Fibroblast of lung (primary cell): ENCODE measurements around the gene RSPO1. TPM values are rescaled to one million over a fixed set of nuclear protein-coding genes. Genes with fewer than 3 reads are reported as not detected.

Experiments used
- DNase-seq, 2 donors: peaks; one replicate each; pipeline versions ENCODE4 v3.0.0 to v3.0.0-alpha.2; 2010; ENCODE audit warnings: low read depth in 2 of 2
- H2AFZ ChIP-seq: 2 replicates; pipeline ENCODE4 v1.5.1; 2012; ENCODE audit warnings: low read length, control low read depth, inconsistent platforms
- H3K27ac ChIP-seq: 2 replicates; pipeline ENCODE4 v1.5.1; 2011; ENCODE audit warnings: low read length, control low read depth; ENCODE audit not compliant: insufficient read depth
- H3K27me3 ChIP-seq: 2 replicates; pipeline ENCODE4 v1.5.1; 2011; ENCODE audit warnings: mild to moderate bottlenecking, low read length; ENCODE audit not compliant: control insufficient read depth, insufficient read depth
- H3K36me3 ChIP-seq: 2 replicates; pipeline ENCODE4 v1.5.1; 2011; ENCODE audit warnings: low read length; ENCODE audit not compliant: control insufficient read depth, insufficient read depth
- H3K4me1 ChIP-seq: 2 replicates; pipeline ENCODE4 v1.5.1; 2011; ENCODE audit warnings: low read length; ENCODE audit not compliant: control insufficient read depth, insufficient read depth; ENCODE audit errors: extremely low read depth
- H3K4me2 ChIP-seq: 2 replicates; pipeline ENCODE4 v1.5.1; 2011; ENCODE audit warnings: low read length, control low read depth; ENCODE audit not compliant: insufficient read depth; ENCODE audit errors: extremely low read depth
- H3K4me3 ChIP-seq, 4 experiments: fragments of 200-600 bp in 1 of 4; sonication (generic) in 1 of 4; replicated peaks in 1 of 4; 2 replicates each; pipeline ENCODE4 v1.5.1; 2011 to 2016; ENCODE audit warnings: low read length in 4 of 4, low read depth in 3 of 4, mild to moderate bottlenecking in 3 of 4, control low read depth in 2 of 4, inconsistent platforms in 1 of 4, mixed read lengths in 1 of 4; ENCODE audit not compliant: insufficient read depth in 1 of 4; ENCODE audit errors: control extremely low read depth in 1 of 4
- H3K79me2 ChIP-seq: 2 replicates; pipeline ENCODE4 v1.5.1; 2012; ENCODE audit warnings: mild to moderate bottlenecking, low read length, inconsistent platforms; ENCODE audit not compliant: control insufficient read depth, insufficient read depth
- H3K9ac ChIP-seq: 2 replicates; pipeline ENCODE4 v1.5.1; 2011; ENCODE audit warnings: mild to moderate bottlenecking, low read length, control low read depth; ENCODE audit not compliant: insufficient read depth
- H3K9me3 ChIP-seq: 2 replicates; pipeline ENCODE4 v1.5.1; 2012; ENCODE audit warnings: low read depth, low read length; ENCODE audit not compliant: control insufficient read depth, insufficient read depth
- H4K20me1 ChIP-seq: 2 replicates; pipeline ENCODE4 v1.5.1; 2011; ENCODE audit warnings: low read length; ENCODE audit not compliant: control insufficient read depth, insufficient read depth; ENCODE audit errors: extremely low read depth
- EZH2 ChIP-seq: IDR thresholded peaks from 2 replicates; pipeline ENCODE4 v1.5.1; 2012; ENCODE audit warnings: low read length, control low read depth, mild to moderate bottlenecking; ENCODE audit errors: missing control alignments
- polyA plus RNA-seq, 2 donors: library from polyadenylated mRNA; depleted of rRNA in 1 of 2; stranded (reverse) in 1 of 2; unstranded in 1 of 2; fragments of >200 nt; gene quantifications; 2 replicates each; pipeline ENCODE4 v1.2.1, GENCODE V29; 2011 to 2012; ENCODE audit warnings: missing spikeins in 1 of 2
- total RNA-seq: library from RNA; depleted of rRNA; stranded (reverse); fragments of >200 nt; gene quantifications from 2 replicates; pipeline ENCODE4 v1.2.1, GENCODE V29; 2014
- TF ChIP-seq, protein P1 (sequence below), 2 donors: IDR thresholded peaks in 1 of 2; conservative IDR thresholded peaks in 1 of 2; 1 replicate in 1 of 2; 2 replicates in 1 of 2; pipeline ENCODE4 v1.5.1; 2011 to 2012; ENCODE audit warnings: low read length in 2 of 2, control low read depth in 1 of 2, inconsistent platforms in 1 of 2, low read depth in 1 of 2, mild to moderate bottlenecking in 1 of 2

RSPO1 gene
- total and polyA plus RNA-seq, 2 donors (not counting 1 experiment from before 2014, with no cell fraction given) = 0.15 to 0.50 TPM

DNA sequence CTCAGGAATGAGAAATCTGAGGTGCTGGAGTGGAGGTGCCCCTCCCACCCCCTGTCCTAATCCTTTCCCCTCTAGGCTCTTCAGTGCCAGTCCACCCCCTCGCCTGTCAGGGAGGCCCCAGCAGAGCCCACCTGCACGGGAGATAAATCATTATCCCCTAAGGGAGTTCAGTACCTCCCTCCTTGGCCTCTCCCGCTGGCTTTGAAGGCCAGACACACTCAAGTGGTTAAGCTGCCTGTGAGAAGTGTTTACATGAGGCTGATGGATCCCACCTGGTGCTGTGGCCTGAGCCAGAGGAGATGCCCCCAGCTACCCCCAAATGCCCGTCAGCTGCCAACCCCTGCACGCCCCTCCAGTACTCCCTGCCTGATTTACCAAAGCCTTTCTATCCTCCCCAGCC lies 3.7 kb downstream of the RSPO1 start:
- TF ChIP-seq EZH2 = no peak
- TF ChIP-seq, protein P1, sequence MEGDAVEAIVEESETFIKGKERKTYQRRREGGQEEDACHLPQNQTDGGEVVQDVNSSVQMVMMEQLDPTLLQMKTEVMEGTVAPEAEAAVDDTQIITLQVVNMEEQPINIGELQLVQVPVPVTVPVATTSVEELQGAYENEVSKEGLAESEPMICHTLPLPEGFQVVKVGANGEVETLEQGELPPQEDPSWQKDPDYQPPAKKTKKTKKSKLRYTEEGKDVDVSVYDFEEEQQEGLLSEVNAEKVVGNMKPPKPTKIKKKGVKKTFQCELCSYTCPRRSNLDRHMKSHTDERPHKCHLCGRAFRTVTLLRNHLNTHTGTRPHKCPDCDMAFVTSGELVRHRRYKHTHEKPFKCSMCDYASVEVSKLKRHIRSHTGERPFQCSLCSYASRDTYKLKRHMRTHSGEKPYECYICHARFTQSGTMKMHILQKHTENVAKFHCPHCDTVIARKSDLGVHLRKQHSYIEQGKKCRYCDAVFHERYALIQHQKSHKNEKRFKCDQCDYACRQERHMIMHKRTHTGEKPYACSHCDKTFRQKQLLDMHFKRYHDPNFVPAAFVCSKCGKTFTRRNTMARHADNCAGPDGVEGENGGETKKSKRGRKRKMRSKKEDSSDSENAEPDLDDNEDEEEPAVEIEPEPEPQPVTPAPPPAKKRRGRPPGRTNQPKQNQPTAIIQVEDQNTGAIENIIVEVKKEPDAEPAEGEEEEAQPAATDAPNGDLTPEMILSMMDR (conservative IDR thresholded peaks at IDR 0.05 in 1 of 2, IDR thresholded peaks at IDR 0.05 in 1 of 2; ENCODE audit: low read depth in 1 of 2, low read length in 2 of 2) = no peak
- Histone ChIP-seq H3K4me1 (no peaks in the 10 kb centered on the region), H3K27ac (no peak overlapping the region), H3K9me3 (no peaks in the 10 kb centered on the region), H3K9ac (no peak overlapping the region), H2AFZ (no peak overlapping the region), H3K79me2 (no peaks in the 10 kb centered on the region), H3K36me3 (no peaks in the 10 kb centered on the region), H3K27me3 (peaks cover 57% of the 10 kb centered on the region), H3K4me2 (no peak overlapping the region), H3K4me3 (no peak overlapping the region), H4K20me1 (no peaks in the 10 kb centered on the region)
- DNase-seq = no peak

DNA sequence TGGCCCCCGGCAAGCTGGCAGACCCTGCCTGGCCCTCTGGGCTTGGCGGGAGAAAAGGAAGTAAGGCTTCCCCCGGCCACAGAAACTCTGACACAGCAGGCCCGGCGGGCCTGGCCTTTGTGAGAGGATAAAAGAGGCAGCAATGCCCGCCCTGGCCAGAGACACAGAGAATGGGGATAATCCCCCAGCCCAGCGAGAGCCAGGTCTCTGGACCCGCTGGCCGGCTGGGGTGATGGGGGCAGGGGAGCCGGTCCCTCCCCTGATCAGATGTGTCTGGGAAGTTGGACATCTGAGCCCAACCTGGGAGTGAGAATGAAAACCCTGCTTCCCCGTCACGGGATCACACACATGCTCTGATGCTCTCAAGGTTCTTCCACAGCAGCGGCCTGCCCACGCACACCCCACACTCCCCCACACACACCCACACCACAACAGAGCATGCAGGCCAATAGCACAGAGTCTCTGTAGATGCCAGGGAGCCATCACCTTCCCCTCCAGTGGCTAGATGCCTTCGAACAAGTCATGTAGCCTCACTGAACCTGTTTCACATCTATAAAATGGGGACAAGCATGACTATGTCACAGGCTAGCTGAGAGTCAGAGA lies 4.2 kb downstream of the RSPO1 start:
- Histone ChIP-seq H3K36me3 (no peaks in the 10 kb centered on the region), H3K9me3 (no peaks in the 10 kb centered on the region), H3K79me2 (no peaks in the 10 kb centered on the region), H3K4me3 (no peak overlapping the region), H3K27me3 (peaks cover 52% of the 10 kb centered on the region), H3K27ac (no peak overlapping the region), H2AFZ (no peak overlapping the region), H4K20me1 (no peaks in the 10 kb centered on the region), H3K4me1 (no peaks in the 10 kb centered on the region), H3K9ac (no peak overlapping the region), H3K4me2 (no peak overlapping the region)
- TF ChIP-seq, protein P1 (conservative IDR thresholded peaks at IDR 0.05 in 1 of 2, IDR thresholded peaks at IDR 0.05 in 1 of 2; ENCODE audit: low read depth in 1 of 2, low read length in 2 of 2) = no peak
- no peak for TF ChIP-seq EZH2
- DNase-seq = no peak

DNA sequence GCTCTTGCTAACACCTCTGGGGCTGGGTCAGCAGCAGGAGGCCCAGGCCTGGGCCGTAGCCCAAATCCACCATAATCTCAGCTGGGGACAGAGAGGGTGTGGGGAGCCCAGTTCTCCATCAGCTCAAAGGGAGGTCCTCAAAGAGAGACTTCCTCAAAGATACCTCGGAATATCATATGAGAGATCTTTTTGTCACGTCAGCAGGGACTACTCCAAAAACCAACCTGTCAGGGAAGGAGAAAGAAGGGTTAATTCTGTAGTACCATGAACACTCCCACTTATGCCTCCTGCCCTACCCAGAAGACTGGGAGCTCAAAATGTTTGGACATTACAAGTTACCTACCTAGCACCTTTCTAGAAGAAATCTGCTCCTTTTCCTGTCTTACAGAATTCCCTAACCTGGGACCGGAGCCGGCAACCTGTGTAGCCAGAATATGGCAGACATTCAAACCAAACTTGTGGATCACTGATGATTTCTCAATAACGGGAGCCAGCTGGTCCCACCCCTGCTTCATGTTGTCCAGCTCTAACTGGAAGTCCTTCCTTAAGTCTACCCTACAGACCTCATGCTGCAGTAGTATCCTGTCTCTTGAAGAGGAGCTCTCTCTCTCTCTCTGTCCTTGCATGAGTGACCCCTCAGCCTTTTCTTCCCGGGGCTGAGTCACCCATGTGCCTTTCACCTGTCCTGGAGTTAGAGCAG lies 4.8 kb downstream of the RSPO1 start:
- no peaks in the 10 kb centered on the region for H3K9me3 ChIP-seq
- no peaks in the 10 kb centered on the region for H3K4me1 ChIP-seq
- peaks cover 46% of the 10 kb centered on the region for H3K27me3 ChIP-seq
- no peak overlapping the region for H3K4me2 ChIP-seq
- no peak overlapping the region for H3K9ac ChIP-seq
- H2AFZ ChIP-seq = no peak overlapping the region
- no peaks in the 10 kb centered on the region for H4K20me1 ChIP-seq
- no peaks in the 10 kb centered on the region for H3K36me3 ChIP-seq
- DNase-seq = no peak
- no peaks in the 10 kb centered on the region for H3K79me2 ChIP-seq
- TF ChIP-seq EZH2 = no peak
- TF ChIP-seq, protein P1 (conservative IDR thresholded peaks at IDR 0.05 in 1 of 2, IDR thresholded peaks at IDR 0.05 in 1 of 2; ENCODE audit: low read depth in 1 of 2, low read length in 2 of 2) = no peak
- H3K27ac ChIP-seq = no peak overlapping the region
- no peak overlapping the region for H3K4me3 ChIP-seq
